Memory B cell (primary cell): Measurements from ENCODE around the gene HADH.

Experiments used
- ATAC-seq: fragments of 150-1000 bp; cut with Tn5 transposase; 2 replicates; pipeline ENCODE4 v1.10.0; 2021; ENCODE audit warnings: low read depth, mild to moderate bottlenecking, moderate library complexity
- DNase-seq, 2 donors: peaks; one replicate each; pipeline ENCODE4 v3.0.0; 2022; ENCODE audit warnings: low spot score in 2 of 2
- H3K27ac Mint-ChIP-seq: one replicate; pipeline ENCODE4 v1.8.0; 2022; ENCODE audit warnings: mild to moderate bottlenecking, moderate library complexity, mixed read lengths
- H3K27me3 Mint-ChIP-seq: one replicate; pipeline ENCODE4 v1.8.0; 2022; ENCODE audit warnings: mixed read lengths
- H3K36me3 Mint-ChIP-seq: one replicate; pipeline ENCODE4 v1.8.0; 2022; ENCODE audit warnings: mild to moderate bottlenecking, mixed read lengths
- H3K4me1 Mint-ChIP-seq: one replicate; pipeline ENCODE4 v1.8.0; 2022; ENCODE audit warnings: mixed read lengths
- H3K4me3 Mint-ChIP-seq: one replicate; pipeline ENCODE4 v1.8.0; 2022; ENCODE audit warnings: mild to moderate bottlenecking, moderate library complexity, mixed read lengths
- H3K9me3 Mint-ChIP-seq: one replicate; pipeline ENCODE4 v1.8.0; 2022; ENCODE audit warnings: mixed read lengths

HADH gene

GRCh38 chr4:108078024-108078733 is 88.5 kb downstream of the HADH start:
- Mint-ChIP-seq H3K4me3 (no peak overlapping the region), H3K4me1 (no peaks in the 10 kb centered on the region), H3K9me3 (no peaks in the 10 kb centered on the region), H3K27me3 (peaks cover 4% of the 10 kb centered on the region), H3K27ac (no peak overlapping the region), H3K36me3 (no peaks in the 10 kb centered on the region)
- ATAC-seq (no peak), DNase-seq (no peak)

GRCh38 chr4:108080747-108081146 is 91.1 kb downstream of the HADH start:
- H3K4me1 Mint-ChIP-seq: no peaks in the 10 kb centered on the region
- H3K27ac Mint-ChIP-seq: no peak overlapping the region
- H3K36me3 Mint-ChIP-seq: no peaks in the 10 kb centered on the region
- H3K4me3 Mint-ChIP-seq: no peak overlapping the region
- DNase-seq (no peak), ATAC-seq (no peak)
- H3K27me3 Mint-ChIP-seq: peaks cover 4% of the 10 kb centered on the region
- no peaks in the 10 kb centered on the region for H3K9me3 Mint-ChIP-seq

DNA sequence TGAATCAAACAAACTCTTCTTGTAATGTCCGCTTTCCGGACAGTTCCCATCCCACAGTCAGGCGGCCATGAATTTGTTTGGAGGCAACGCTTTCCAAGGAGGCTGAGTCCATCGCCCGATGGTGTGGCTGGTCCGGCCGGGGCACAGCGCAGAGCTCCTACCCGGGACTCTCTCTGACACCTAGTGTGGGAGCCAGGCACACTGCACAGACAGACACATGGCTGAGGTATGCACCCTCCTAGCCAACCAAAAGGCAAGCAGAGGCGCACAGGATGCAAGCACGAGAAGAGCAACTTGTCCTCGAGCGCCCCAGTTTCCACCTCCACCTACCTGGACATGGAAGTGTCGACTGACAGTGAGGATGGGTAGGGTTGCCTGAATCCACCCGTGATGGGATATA is 91.6 kb downstream of the HADH start:
- H3K27ac Mint-ChIP-seq: no peak overlapping the region
- H3K4me3 Mint-ChIP-seq: no peak overlapping the region
- no peak for DNase-seq
- H3K9me3 Mint-ChIP-seq: no peaks in the 10 kb centered on the region
- no peaks in the 10 kb centered on the region for H3K36me3 Mint-ChIP-seq
- H3K4me1 Mint-ChIP-seq: no peaks in the 10 kb centered on the region
- H3K27me3 Mint-ChIP-seq: peaks cover 4% of the 10 kb centered on the region
- ATAC-seq: no peak
